Choroid plexus epithelial cell (primary cell): ENCODE results near the gene CD72.

Source experiments
- DNase-seq: peaks from one replicate; pipeline ENCODE4 v3.0.0-alpha.2; 2010; ENCODE audit warnings: low read depth
- H3K4me3 ChIP-seq: 2 replicates; pipeline ENCODE4 v1.5.1; 2011; ENCODE audit warnings: low read depth, mild to moderate bottlenecking, control low read depth, low read length, moderate library complexity
- TF ChIP-seq, protein P1 (sequence below): conservative IDR thresholded peaks from 2 replicates; pipeline ENCODE4 v1.5.1; 2011; ENCODE audit warnings: low read depth, mild to moderate bottlenecking, control low read depth, inconsistent platforms, low read length, moderate library complexity

CD72 gene

DNA sequence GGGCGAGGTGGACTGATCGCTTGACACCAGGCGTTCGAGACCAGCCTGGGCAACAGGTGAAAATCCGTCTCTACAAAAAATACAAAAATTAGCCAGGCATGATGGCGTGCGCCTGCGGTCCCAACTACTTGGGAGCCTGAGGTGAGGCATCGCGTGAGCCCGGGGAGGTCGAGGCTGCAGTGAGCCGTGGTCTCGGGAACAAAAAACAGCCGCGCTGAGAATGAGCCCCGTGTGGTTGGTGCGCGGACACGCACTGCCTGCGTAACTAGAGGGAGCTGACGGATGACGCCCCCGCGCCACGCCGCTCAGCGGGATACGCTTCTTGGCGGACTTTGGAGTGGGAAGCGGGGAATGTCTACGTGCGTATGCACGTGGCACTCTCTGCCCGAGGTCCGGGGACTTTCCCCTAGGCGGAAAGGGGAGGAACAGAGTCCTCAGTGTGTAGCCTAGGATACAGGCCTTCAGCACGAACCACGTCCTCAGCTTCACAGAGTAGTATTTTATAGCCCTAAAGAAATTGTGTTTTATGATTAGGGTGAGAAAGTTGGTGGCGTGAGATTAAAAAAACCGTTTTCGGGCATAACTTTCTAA lies 39.4 kb upstream of the CD72 start, which contains the start of gene RMRP:
Gene RMRP (minus strand): TSS at position 474 of the 591 bp plus-strand sequence.
- H3K4me3 ChIP-seq, result peak within 1 kb of the TSS; percentile 98
- peak; percentile 100 for DNase-seq
- TF ChIP-seq, protein P1, sequence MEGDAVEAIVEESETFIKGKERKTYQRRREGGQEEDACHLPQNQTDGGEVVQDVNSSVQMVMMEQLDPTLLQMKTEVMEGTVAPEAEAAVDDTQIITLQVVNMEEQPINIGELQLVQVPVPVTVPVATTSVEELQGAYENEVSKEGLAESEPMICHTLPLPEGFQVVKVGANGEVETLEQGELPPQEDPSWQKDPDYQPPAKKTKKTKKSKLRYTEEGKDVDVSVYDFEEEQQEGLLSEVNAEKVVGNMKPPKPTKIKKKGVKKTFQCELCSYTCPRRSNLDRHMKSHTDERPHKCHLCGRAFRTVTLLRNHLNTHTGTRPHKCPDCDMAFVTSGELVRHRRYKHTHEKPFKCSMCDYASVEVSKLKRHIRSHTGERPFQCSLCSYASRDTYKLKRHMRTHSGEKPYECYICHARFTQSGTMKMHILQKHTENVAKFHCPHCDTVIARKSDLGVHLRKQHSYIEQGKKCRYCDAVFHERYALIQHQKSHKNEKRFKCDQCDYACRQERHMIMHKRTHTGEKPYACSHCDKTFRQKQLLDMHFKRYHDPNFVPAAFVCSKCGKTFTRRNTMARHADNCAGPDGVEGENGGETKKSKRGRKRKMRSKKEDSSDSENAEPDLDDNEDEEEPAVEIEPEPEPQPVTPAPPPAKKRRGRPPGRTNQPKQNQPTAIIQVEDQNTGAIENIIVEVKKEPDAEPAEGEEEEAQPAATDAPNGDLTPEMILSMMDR, result peak; percentile 30

DNA sequence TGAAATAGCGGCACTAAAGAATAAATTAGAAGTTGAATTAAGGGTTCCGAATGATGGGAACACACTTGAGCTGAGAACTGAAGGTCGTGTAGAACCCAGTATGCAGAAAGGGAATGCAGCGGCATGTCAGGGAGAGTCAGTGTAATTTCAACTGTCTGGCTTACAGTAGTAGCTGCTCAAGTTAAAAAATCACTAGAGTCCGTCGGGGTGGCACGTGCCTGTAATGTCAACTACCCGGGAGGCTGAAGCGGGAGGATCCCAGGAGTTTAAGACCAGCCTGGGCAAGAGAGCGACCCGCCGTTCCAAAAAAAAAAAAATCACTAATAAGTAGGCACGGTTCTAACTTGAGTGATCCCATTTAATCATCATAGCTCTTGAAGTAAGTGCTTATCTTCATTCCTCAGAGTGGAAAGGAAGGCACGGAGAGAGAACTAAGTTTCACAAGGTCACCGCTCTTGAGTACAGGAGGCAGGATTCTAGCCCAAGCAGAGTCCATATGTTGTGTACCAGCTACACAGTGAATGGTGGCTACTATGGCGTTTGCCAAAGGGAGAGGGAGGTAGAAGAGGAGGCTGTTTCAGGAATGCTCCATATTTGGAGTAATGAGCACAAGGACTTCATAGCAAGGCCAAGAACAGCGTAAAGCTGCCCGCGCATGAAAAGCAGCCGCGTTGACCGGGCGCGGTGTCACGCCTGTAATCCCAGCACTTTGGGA lies 38.8 kb upstream of the CD72 start:
- H3K4me3 ChIP-seq, result peak overlapping the region; percentile 42
- TF ChIP-seq, protein P1, result no peak
- DNase-seq, result peak; percentile 54

GRCh38 chr9:35656348-35656747 lies 38.1 kb upstream of the CD72 start:
- no peak for DNase-seq
- no peak overlapping the region for H3K4me3 ChIP-seq
- TF ChIP-seq, protein P1, result no peak

GRCh38 chr9:35653611-35654010 lies 35.4 kb upstream of the CD72 start:
- TF ChIP-seq, protein P1, result no peak
- no peak for DNase-seq
- no peak overlapping the region for H3K4me3 ChIP-seq

DNA sequence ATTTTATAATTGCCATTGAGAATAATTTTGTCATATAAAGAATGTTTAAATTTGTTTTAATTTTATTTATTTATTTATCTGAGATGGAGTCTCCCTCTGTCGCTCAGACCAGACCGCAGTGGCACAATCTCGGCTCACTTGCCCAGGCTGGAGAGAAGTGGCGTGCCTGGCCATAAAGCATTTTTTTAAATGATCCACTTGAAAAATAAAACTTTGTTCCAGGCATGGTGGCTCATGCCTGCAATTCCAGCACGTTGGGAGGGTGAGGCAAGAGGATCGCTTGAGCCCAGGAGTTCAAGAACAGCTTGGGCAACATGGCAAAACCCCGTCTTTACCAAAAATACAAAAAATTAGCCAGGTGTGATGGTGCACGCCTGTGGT lies 34.6 kb upstream of the CD72 start:
- DNase-seq, result no peak
- TF ChIP-seq, protein P1, result no peak
- H3K4me3 ChIP-seq, result no peak overlapping the region

DNA sequence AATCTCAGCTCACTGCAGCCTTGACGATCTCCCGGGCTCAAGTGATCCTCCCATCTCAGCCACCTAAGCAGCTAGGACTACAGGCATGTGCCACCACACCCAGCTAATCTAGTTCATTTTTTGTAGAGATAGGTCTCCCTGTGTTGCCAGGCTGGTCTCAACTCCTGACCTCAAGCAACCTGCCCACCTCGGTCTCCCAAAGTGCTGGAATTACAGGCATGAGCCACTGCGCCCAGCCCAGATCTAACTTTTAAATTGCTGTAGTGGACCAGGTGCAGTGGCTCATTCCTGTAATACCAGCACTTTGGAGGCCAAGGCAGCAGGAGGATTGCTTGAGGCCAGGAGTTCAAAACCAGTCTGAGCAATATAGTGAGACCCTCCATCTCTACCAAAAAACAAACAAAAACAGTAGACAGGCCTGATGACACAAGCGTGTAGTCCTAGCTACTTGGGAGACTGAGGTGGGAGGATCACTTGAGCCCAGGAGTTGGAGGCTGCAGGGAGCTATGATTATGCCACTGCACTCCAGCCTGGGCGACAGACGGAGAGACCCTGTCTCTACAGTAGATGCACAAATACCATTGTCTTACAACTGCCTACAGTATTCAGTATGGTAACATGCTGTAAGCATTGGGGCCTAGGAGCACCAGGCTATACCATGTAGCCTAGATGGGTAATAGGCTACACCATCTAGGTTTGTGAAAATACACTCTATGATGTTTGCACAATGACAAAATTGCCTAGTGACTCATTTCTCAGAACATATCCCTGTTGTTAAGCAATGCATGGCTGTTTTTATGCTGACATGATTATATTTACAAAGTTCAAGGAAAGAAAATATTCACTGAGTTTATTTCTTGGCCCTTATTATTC lies 34.0 kb upstream of the CD72 start:
- peak; percentile 73 for DNase-seq
- TF ChIP-seq, protein P1, result no peak
- H3K4me3 ChIP-seq, result no peak overlapping the region
